ENCODE measurements around the gene TRMU.

TRMU gene

GRCh38 chr22:46370584-46371291 is 35.2 kb downstream of the TRMU start:
- WGBS (ENCODE audit: insufficient coverage, insufficient read length) = no CpG with 5 or more reads among the region's 15 CpGs
- Histone ChIP-seq H3K4me3 (ENCODE audit: low read length) (no peak overlapping the region), H3K9me3 (ENCODE audit: control insufficient read depth, insufficient read depth, low read length) (no peaks in the 10 kb centered on the region), H3K36me3 (ENCODE audit: control insufficient read depth, insufficient read depth, low read length) (no peaks in the 10 kb centered on the region; the same call in 1 of the 2 replicates), H3K27ac (ENCODE audit: low read length) (no peak overlapping the region), H3K27me3 (ENCODE audit: control insufficient read depth, insufficient read depth, low read length) (no peaks in the 10 kb centered on the region), H3K4me1 (ENCODE audit: control insufficient read depth, insufficient read depth, low read length) (peaks cover 7% of the 10 kb centered on the region)
- no peak for DNase-seq (ENCODE audit: low read depth, low spot score)

DNA sequence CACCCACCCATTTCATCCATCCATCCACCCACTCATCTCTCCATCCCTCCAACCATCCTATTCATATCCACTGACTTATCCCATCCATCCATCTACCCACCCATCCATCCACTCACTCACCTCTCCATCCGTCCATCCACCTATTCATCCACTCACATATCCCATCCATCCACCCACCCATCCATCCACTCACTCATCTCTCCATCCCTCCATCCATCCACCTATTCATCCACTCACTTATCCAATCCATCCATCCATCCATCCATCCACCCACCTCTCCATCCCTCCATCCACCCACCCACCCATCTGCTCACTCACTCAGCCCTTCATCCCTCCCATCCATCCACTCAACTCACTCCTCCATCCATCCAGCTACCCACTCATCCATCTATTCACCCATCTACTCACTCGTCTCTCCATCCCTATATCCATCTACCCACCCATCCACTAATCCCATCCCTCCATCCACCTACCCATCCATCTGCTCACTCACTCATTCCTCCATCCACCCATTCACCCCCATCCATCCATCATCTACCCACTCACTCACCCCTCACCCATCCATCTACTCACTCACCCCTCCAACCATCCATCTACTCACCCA is 36.2 kb downstream of the TRMU start:
- 100% methylated on average over 2 of the region's 2 CpGs for WGBS (ENCODE audit: insufficient coverage, insufficient read length)
- H3K36me3 ChIP-seq (ENCODE audit: control insufficient read depth, insufficient read depth, low read length) = no peaks in the 10 kb centered on the region; the same call in 1 of the 2 replicates
- no peaks in the 10 kb centered on the region for H3K27me3 ChIP-seq (ENCODE audit: control insufficient read depth, insufficient read depth, low read length)
- H3K27ac ChIP-seq (ENCODE audit: low read length) = no peak overlapping the region
- no peak for DNase-seq (ENCODE audit: low read depth, low spot score)
- peaks cover 5% of the 10 kb centered on the region for H3K4me1 ChIP-seq (ENCODE audit: control insufficient read depth, insufficient read depth, low read length)
- no peak overlapping the region for H3K4me3 ChIP-seq (ENCODE audit: low read length)
- no peaks in the 10 kb centered on the region for H3K9me3 ChIP-seq (ENCODE audit: control insufficient read depth, insufficient read depth, low read length)

- no peak overlapping the region for H3K4me3 ChIP-seq (ENCODE audit: low read length)
- H3K27me3 ChIP-seq (ENCODE audit: control insufficient read depth, insufficient read depth, low read length) = no peaks in the 10 kb centered on the region
- H3K9me3 ChIP-seq (ENCODE audit: control insufficient read depth, insufficient read depth, low read length) = no peaks in the 10 kb centered on the region
- no peak overlapping the region for H3K27ac ChIP-seq (ENCODE audit: low read length)
- H3K4me1 ChIP-seq (ENCODE audit: control insufficient read depth, insufficient read depth, low read length) = peaks cover 6% of the 10 kb centered on the region
- DNase-seq (ENCODE audit: low read depth, low spot score) = no peak
- WGBS (ENCODE audit: insufficient coverage, insufficient read length) = no CpG with 5 or more reads among the region's 18 CpGs
- no peaks in the 10 kb centered on the region; the same call in 1 of the 2 replicates for H3K36me3 ChIP-seq (ENCODE audit: control insufficient read depth, insufficient read depth, low read length)
These were observed 37.2 kb downstream of the TRMU start for GRCh38 chr22:46372686-46373085.

- no peaks in the 10 kb centered on the region for H3K27me3 ChIP-seq (ENCODE audit: control insufficient read depth, insufficient read depth, low read length)
- H3K4me1 ChIP-seq (ENCODE audit: control insufficient read depth, insufficient read depth, low read length) = peaks cover 6% of the 10 kb centered on the region
- no peak overlapping the region for H3K27ac ChIP-seq (ENCODE audit: low read length)
- DNase-seq (ENCODE audit: low read depth, low spot score) = no peak
- no peaks in the 10 kb centered on the region; the same call in 1 of the 2 replicates for H3K36me3 ChIP-seq (ENCODE audit: control insufficient read depth, insufficient read depth, low read length)
- no peak overlapping the region for H3K4me3 ChIP-seq (ENCODE audit: low read length)
- no CpG with 5 or more reads among the region's 8 CpGs for WGBS (ENCODE audit: insufficient coverage, insufficient read length)
- H3K9me3 ChIP-seq (ENCODE audit: control insufficient read depth, insufficient read depth, low read length) = no peaks in the 10 kb centered on the region
These were observed 37.6 kb downstream of the TRMU start for GRCh38 chr22:46373159-46373558.

- no peaks in the 10 kb centered on the region; the same call in 1 of the 2 replicates for H3K36me3 ChIP-seq (ENCODE audit: control insufficient read depth, insufficient read depth, low read length)
- no peak for DNase-seq (ENCODE audit: low read depth, low spot score)
- no peak overlapping the region for H3K27ac ChIP-seq (ENCODE audit: low read length)
- H3K9me3 ChIP-seq (ENCODE audit: control insufficient read depth, insufficient read depth, low read length) = no peaks in the 10 kb centered on the region
- no peaks in the 10 kb centered on the region for H3K27me3 ChIP-seq (ENCODE audit: control insufficient read depth, insufficient read depth, low read length)
- no peak overlapping the region for H3K4me3 ChIP-seq (ENCODE audit: low read length)
- peaks cover 13% of the 10 kb centered on the region for H3K4me1 ChIP-seq (ENCODE audit: control insufficient read depth, insufficient read depth, low read length)
- no CpG with 5 or more reads among the region's 31 CpGs for WGBS (ENCODE audit: insufficient coverage, insufficient read length)
These were observed 38.6 kb downstream of the TRMU start for GRCh38 chr22:46373921-46374662.

- H3K27me3 ChIP-seq (ENCODE audit: control insufficient read depth, insufficient read depth, low read length) = no peaks in the 10 kb centered on the region
- H3K9me3 ChIP-seq (ENCODE audit: control insufficient read depth, insufficient read depth, low read length) = no peaks in the 10 kb centered on the region
- no peaks in the 10 kb centered on the region; the same call in 1 of the 2 replicates for H3K36me3 ChIP-seq (ENCODE audit: control insufficient read depth, insufficient read depth, low read length)
- H3K4me3 ChIP-seq (ENCODE audit: low read length) = no peak overlapping the region
- no CpG with 5 or more reads among the region's 38 CpGs for WGBS (ENCODE audit: insufficient coverage, insufficient read length)
- H3K4me1 ChIP-seq (ENCODE audit: control insufficient read depth, insufficient read depth, low read length) = peaks cover 13% of the 10 kb centered on the region
- H3K27ac ChIP-seq (ENCODE audit: low read length) = no peak overlapping the region
- no peak for DNase-seq (ENCODE audit: low read depth, low spot score)
These were observed 39.4 kb downstream of the TRMU start for GRCh38 chr22:46374663-46375474.

GRCh38 chr22:46376111-46376510 is 40.6 kb downstream of the TRMU start:
- no CpG with 5 or more reads among the region's 3 CpGs for WGBS (ENCODE audit: insufficient coverage, insufficient read length)
- Histone ChIP-seq H3K4me1 (ENCODE audit: control insufficient read depth, insufficient read depth, low read length) (peaks cover 13% of the 10 kb centered on the region), H3K27ac (ENCODE audit: low read length) (no peak overlapping the region), H3K36me3 (ENCODE audit: control insufficient read depth, insufficient read depth, low read length) (no peaks in the 10 kb centered on the region), H3K27me3 (ENCODE audit: control insufficient read depth, insufficient read depth, low read length) (no peaks in the 10 kb centered on the region), H3K9me3 (ENCODE audit: control insufficient read depth, insufficient read depth, low read length) (no peaks in the 10 kb centered on the region), H3K4me3 (ENCODE audit: low read length) (no peak overlapping the region)
- DNase-seq (ENCODE audit: low read depth, low spot score) = no peak

- no peaks in the 10 kb centered on the region for H3K9me3 ChIP-seq (ENCODE audit: control insufficient read depth, insufficient read depth, low read length)
- H3K27me3 ChIP-seq (ENCODE audit: control insufficient read depth, insufficient read depth, low read length) = no peaks in the 10 kb centered on the region
- H3K4me3 ChIP-seq (ENCODE audit: low read length) = no peak overlapping the region
- H3K27ac ChIP-seq (ENCODE audit: low read length) = no peak overlapping the region
- WGBS (ENCODE audit: insufficient coverage, insufficient read length) = no CpG with 5 or more reads among the region's 19 CpGs
- DNase-seq (ENCODE audit: low read depth, low spot score) = no peak
- H3K4me1 ChIP-seq (ENCODE audit: control insufficient read depth, insufficient read depth, low read length) = peaks cover 13% of the 10 kb centered on the region
- no peaks in the 10 kb centered on the region for H3K36me3 ChIP-seq (ENCODE audit: control insufficient read depth, insufficient read depth, low read length)
These were observed 41.5 kb downstream of the TRMU start for GRCh38 chr22:46376908-46377524.

- H3K4me3 ChIP-seq (ENCODE audit: low read length) = no peak overlapping the region
- no peak overlapping the region for H3K27ac ChIP-seq (ENCODE audit: low read length)
These were observed 42.3 kb downstream of the TRMU start for GRCh38 chr22:46377525-46378425.

More at GRCh38 chr22:46377525-46378425, 42.3 kb downstream of the TRMU start:
- Histone ChIP-seq H3K9me3 (ENCODE audit: control insufficient read depth, insufficient read depth, low read length) (no peaks in the 10 kb centered on the region), H3K27me3 (ENCODE audit: control insufficient read depth, insufficient read depth, low read length) (no peaks in the 10 kb centered on the region), H3K36me3 (ENCODE audit: control insufficient read depth, insufficient read depth, low read length) (no peaks in the 10 kb centered on the region), H3K4me1 (ENCODE audit: control insufficient read depth, insufficient read depth, low read length) (peaks cover 13% of the 10 kb centered on the region)
- no peak for DNase-seq (ENCODE audit: low read depth, low spot score)
- no CpG with 5 or more reads among the region's 27 CpGs for WGBS (ENCODE audit: insufficient coverage, insufficient read length)

Measured in iPS DF 6.9 (cell line).